Retinal pigment epithelial cell (primary cell): ENCODE data around the gene BDKRB2.

Experiments
- DNase-seq: peaks from one replicate; pipeline ENCODE4 v3.0.0-alpha.2; 2010; ENCODE audit warnings: low read depth
- H3K4me3 ChIP-seq: 2 replicates; pipeline ENCODE4 v1.5.1; 2011; ENCODE audit warnings: mild to moderate bottlenecking, low read length, control low read depth, moderate library complexity
- TF ChIP-seq, protein P1 (sequence below): conservative IDR thresholded peaks from 2 replicates; pipeline ENCODE4 v1.5.1; 2011; ENCODE audit warnings: low read depth, low read length, control low read depth, inconsistent platforms

The BDKRB2 gene

DNA sequence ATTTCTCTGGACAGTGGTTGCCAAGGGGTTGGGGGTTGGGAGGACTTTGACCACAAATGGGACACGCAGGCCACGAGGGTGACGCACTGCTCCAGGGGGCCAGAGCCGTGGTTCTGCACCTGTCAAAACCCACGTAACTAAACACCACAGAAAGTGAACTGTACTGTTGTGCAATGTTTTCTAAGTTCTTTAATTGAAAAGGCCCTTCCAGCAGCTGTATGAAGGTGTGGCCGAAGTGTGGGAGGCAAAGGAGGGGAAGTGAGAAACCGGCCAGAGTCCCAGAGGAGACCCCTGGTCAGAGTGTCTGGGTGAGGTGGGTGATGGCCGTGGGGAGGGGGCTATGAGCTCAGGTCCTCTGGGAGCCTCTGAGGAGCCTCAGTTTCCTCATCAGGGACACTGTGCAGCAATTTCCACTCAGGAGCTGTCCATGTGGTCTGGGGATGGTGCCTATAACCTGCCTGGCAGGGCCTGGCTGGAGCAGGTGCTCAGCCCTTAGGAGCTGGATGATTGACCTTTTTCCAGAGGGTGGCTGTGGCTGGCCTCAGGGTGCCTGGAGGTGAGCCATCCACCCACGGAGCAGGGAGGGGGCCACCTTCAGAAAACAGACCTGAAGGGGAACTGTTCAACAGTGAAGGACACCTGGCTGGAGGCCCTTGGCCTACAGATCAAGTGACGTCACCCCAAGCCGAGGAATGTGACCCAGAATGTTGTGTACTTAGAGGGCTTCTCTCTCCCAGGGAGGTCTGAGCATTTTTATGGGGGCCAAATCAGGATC lies 9.8 kb upstream of the BDKRB2 start:
- H3K4me3 ChIP-seq, result no peak overlapping the region
- DNase-seq, result no peak
- TF ChIP-seq, protein P1, sequence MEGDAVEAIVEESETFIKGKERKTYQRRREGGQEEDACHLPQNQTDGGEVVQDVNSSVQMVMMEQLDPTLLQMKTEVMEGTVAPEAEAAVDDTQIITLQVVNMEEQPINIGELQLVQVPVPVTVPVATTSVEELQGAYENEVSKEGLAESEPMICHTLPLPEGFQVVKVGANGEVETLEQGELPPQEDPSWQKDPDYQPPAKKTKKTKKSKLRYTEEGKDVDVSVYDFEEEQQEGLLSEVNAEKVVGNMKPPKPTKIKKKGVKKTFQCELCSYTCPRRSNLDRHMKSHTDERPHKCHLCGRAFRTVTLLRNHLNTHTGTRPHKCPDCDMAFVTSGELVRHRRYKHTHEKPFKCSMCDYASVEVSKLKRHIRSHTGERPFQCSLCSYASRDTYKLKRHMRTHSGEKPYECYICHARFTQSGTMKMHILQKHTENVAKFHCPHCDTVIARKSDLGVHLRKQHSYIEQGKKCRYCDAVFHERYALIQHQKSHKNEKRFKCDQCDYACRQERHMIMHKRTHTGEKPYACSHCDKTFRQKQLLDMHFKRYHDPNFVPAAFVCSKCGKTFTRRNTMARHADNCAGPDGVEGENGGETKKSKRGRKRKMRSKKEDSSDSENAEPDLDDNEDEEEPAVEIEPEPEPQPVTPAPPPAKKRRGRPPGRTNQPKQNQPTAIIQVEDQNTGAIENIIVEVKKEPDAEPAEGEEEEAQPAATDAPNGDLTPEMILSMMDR, result no peak

DNA sequence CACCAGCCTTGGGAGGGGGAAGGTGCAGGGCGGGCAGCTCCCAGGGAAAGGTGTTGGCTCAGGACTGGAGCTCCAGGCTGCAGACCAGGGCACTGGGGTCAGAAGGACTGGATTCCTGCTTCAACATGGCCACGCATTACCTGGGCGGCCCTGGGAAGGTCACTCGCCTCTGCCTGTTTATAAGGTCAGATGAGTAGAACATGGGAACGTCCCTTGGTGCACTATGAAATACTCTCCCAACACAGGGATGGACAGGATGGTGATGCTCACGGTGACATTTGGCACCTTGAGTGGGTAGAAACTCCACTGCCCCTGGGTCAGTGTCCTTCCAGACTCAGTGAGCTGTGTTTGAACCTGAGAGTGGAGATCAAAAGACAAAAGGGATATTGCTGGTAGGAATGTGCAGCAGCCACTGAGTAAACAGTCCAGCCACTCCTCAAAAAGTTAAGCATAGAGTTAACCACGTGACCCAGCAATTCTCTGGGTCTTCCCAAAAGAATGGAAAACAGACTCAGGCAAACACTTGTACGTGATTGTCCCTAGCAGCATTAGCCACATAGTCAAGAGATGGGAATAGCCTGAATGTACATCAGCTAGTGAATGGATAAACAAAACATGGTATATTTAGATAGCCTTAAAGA lies 9.1 kb upstream of the BDKRB2 start:
- no peak overlapping the region for H3K4me3 ChIP-seq
- DNase-seq, result no peak
- TF ChIP-seq, protein P1, result no peak

DNA sequence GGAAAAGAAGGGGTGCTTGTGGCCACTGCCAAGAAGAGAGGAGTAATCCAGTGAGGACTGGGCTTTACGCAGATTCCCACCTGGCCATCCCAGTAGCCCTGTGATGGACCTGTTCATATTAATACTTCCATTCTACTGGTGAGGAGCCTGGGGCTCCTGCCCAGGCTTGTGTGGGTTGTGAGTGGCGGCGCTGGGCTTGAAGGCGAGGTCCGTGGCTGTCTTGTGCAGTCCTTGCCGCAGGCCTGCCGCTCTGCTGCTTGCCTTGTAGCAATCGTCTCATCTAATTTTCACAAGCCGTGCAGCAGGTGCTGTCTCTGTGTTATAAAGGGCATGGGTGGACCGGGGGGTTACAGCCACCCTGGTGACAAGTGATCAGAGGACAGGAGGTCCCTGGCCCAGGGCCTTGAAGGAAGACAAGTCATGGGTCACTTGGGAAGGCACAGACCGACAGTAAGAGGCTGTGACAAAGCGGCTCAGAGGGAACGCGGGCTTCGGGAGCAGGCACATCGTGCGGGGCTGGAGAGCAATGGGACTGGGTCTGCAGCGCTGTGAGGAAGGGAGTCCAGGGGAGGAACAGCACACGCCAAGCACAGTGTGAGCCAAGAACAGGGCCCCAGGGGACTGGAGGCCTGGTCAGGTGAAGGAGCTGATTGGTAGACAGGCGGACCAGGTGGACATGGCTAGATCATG lies 7.3 kb upstream of the BDKRB2 start:
- TF ChIP-seq, protein P1, result no peak
- DNase-seq, result no peak
- no peak overlapping the region for H3K4me3 ChIP-seq

DNA sequence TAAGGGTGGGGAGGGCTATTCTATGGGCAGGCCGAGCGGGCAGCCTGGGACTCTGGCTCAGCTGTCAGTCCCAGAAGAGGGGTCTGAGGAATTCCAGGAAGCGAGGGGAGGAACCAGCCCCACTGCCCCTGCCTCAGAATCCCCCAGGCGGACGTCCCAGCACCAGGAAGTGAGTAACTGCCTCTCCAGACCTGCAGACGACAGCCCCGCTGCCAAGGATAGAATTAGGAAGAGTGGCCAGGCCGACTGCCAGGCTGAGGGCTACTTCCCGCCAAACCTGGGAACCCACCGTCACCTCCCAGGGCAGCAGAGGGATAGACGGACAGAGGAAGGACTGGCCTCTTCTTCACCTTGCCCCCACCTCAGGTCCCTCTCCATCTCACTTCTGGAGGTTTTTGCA lies 6.7 kb upstream of the BDKRB2 start:
- no peak for DNase-seq
- TF ChIP-seq, protein P1, result no peak
- H3K4me3 ChIP-seq, result no peak overlapping the region

DNA sequence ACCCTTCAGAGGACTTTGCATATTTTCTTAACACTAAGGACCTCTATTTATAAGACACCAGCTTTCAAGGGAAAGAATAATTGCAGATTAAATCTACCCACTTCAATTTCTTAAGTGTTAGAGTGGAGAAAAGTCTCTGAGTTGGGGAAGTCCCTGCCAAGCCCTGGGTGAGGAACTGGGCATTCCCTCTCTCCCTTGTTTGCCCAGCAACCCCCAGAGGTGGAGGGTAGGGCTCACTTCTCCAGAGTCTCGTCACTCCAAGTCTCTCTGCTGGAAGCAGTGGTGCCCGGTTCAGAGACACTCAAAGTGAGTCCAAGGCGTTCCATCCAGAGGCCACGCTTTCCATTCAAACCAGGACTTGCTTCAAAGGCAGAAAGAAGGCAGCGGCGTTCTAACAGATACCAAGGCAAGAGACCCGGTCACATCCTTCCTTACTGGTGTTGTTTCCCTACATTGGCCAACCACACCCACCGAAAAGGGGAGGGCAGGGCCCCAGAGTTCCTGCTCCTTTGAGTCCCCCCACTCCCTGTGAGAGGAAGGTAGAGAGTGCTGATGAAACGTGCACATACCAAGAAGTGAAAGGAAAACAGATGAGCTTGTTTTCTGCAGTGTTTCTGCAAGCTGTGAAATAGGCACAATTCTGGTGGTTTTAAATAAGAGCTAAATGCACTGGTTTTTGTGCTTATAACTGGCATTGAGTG lies 6.1 kb upstream of the BDKRB2 start:
- no peak for DNase-seq
- TF ChIP-seq, protein P1, result no peak
- H3K4me3 ChIP-seq, result no peak overlapping the region

DNA sequence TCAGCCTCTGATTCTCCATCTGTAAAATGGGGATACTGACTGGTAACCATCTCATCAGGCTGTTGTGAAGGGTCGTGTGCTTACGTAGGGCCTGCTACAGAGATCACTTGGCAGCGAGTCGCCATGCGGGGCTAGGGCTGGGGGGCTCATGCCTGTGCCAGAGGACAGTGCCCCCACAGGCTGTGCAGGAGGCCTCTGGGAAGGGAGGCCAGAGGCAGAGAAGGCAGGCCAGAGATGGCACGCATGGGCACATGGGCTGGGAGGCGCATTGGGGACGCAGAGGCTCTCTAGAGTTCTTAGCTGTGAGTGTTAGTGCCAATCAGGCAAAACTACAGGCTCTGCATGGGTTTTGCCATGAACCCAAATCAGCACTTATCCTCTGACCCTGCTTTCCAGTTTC lies 3.5 kb upstream of the BDKRB2 start:
- TF ChIP-seq, protein P1, result no peak
- H3K4me3 ChIP-seq, result no peak overlapping the region
- DNase-seq, result no peak
